ENCODE measurements around the gene RAB27A.
"Not testable (repeated sequence)": the region's sequence is repeated elsewhere in the genome, so short reads cannot be mapped to it uniquely, and the experiment has no call there.

Gene RAB27A

DNA sequence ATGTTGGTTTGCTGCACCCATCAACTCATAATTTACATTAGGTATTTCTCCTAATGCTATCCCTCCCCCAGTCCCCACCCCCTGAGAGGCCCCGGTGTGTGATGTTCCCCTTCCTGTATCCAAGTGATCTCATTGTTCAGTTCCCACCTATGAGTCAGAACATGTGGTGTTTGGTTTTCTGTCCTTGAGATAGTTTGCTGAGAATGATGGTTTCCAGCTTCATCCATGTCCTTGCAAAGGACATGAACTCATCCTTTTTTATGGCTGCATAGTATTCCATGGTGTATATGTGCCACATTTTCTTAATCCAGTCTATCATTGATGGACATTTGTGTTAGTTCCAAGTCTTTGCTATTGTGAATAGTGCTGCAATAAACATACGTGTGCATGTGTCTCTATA lies 9.0 kb downstream of the RAB27A start:
- POLR2A ChIA-PET; CTCF ChIA-PET; H3K27ac ChIP-seq (ENCODE audit: extremely low read depth, low read depth, low read length); H3K4me1 ChIP-seq (ENCODE audit: control insufficient read depth, insufficient read depth, low read length); H3K36me3 ChIP-seq (ENCODE audit: control insufficient read depth in 2 of 2, insufficient read depth in 1 of 2, low read length in 2 of 2); H3K4me3 ChIP-seq (ENCODE audit: low read depth, low read length); H3K9me3 ChIP-seq (ENCODE audit: control insufficient read depth, insufficient read depth, low read depth, low read length): not testable (repeated sequence)
- TF ChIP-seq, protein P1, sequence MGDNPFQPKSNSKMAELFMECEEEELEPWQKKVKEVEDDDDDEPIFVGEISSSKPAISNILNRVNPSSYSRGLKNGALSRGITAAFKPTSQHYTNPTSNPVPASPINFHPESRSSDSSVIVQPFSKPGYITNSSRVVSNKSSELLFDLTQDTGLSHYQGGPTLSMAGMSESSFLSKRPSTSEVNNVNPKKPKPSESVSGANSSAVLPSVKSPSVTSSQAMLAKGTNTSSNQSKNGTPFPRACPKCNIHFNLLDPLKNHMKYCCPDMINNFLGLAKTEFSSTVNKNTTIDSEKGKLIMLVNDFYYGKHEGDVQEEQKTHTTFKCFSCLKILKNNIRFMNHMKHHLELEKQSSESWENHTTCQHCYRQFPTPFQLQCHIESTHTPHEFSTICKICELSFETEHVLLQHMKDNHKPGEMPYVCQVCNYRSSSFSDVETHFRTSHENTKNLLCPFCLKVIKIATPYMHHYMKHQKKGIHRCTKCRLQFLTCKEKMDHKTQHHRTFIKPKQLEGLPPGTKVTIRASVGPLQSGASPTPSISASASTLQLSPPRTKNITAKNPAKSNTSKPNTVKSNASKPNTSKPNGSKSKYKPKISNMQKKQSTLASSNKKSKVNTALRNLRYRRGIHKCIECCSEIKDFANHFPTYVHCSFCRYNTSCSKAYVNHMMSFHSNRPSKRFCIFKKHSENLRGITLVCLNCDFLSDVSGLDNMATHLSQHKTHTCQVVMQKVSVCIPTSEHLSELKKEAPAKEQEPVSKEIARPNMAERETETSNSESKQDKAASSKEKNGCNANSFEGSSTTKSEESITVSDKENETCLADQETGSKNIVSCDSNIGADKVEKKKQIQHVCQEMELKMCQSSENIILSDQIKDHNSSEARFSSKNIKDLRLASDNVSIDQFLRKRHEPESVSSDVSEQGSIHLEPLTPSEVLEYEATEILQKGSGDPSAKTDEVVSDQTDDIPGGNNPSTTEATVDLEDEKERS (tag by site-specific recombination; IDR thresholded peaks at IDR 0.05) = peak; percentile 79; the same call in 1 of the 2 replicates
- TF ChIP-seq, protein P2, sequence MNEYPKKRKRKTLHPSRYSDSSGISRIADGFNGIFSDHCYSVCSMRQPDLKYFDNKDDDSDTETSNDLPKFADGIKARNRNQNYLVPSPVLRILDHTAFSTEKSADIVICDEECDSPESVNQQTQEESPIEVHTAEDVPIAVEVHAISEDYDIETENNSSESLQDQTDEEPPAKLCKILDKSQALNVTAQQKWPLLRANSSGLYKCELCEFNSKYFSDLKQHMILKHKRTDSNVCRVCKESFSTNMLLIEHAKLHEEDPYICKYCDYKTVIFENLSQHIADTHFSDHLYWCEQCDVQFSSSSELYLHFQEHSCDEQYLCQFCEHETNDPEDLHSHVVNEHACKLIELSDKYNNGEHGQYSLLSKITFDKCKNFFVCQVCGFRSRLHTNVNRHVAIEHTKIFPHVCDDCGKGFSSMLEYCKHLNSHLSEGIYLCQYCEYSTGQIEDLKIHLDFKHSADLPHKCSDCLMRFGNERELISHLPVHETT (tag by site-specific recombination; IDR thresholded peaks at IDR 0.05) = 0 out of 2 replicates have a peak, but pooled peaks have one; percentile 37
- TF ChIP-seq, protein P3, sequence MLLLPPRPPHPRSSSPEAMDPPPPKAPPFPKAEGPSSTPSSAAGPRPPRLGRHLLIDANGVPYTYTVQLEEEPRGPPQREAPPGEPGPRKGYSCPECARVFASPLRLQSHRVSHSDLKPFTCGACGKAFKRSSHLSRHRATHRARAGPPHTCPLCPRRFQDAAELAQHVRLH (tag by site-specific recombination; IDR thresholded peaks at IDR 0.05) = peak; percentile 54; the same call in 1 of the 2 replicates
- peak; percentile 94 for TF ChIP-seq ZNF146 (tag by site-specific recombination; IDR thresholded peaks at IDR 0.05)

DNA sequence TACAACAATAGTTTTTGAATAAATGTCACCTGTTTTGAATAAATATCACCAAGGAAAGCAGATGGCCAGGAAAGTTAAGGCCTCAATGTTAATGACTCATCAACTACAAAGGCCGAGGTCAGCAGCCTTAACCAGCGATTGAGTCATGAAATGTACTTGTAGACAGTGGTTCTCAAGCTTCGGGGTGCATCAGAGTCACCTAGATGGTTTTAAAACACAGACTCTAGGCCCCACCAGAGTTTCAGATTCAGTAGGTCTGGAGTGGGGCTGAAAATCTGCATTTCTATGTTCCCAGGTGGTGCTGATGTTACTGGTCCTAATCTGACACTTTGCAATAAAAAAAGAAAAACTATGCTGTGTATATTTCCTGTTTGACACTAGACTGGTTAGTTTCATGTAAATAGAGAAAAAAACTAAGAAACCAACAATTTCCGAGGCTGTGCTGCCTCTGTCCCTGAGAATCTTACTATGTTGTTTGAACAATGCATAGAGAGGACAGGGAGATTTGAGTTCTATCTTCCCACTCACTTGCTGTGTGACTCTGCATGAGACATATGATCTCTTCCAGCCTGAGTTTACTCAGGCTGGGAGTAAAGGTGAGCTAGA lies 9.8 kb downstream of the RAB27A start:
- TF ChIP-seq ZNF404 (tag by site-specific recombination; IDR thresholded peaks at IDR 0.05) (no peak), ZNF274 (IDR thresholded peaks at IDR 0.05; ENCODE audit: low read length) (no peak), ZNF274 (tag by site-specific recombination; IDR thresholded peaks at IDR 0.05; ENCODE audit: borderline replicate concordance) (no peak), ZNF157 (tag by site-specific recombination; IDR thresholded peaks at IDR 0.05) (no peak), GFI1B (tag by site-specific recombination; IDR thresholded peaks at IDR 0.05) (no peak), IKZF3 (tag by site-specific recombination; IDR thresholded peaks at IDR 0.05) (no peak), SP7 (tag by site-specific recombination; IDR thresholded peaks at IDR 0.05) (no peak), KLF10 (tag by site-specific recombination; IDR thresholded peaks at IDR 0.05) (no peak), ZNF121 (tag by site-specific recombination; IDR thresholded peaks at IDR 0.05) (no peak), ZXDB (tag by site-specific recombination; IDR thresholded peaks at IDR 0.05) (no peak), ZNF654 (tag by site-specific recombination; IDR thresholded peaks at IDR 0.05; ENCODE audit: low read depth) (no peak)
- TF ChIP-seq, protein P4, sequence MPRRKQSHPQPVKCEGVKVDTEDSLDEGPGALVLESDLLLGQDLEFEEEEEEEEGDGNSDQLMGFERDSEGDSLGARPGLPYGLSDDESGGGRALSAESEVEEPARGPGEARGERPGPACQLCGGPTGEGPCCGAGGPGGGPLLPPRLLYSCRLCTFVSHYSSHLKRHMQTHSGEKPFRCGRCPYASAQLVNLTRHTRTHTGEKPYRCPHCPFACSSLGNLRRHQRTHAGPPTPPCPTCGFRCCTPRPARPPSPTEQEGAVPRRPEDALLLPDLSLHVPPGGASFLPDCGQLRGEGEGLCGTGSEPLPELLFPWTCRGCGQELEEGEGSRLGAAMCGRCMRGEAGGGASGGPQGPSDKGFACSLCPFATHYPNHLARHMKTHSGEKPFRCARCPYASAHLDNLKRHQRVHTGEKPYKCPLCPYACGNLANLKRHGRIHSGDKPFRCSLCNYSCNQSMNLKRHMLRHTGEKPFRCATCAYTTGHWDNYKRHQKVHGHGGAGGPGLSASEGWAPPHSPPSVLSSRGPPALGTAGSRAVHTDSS (tag by site-specific recombination; IDR thresholded peaks at IDR 0.05) = no peak
- no peak overlapping the region for H3K4me3 ChIP-seq (ENCODE audit: low read depth, low read length)
- CTCF ChIA-PET = no interaction called here
- no peak overlapping the region for H3K27ac ChIP-seq (ENCODE audit: extremely low read depth, low read depth, low read length)
- peaks cover 6% of the 10 kb centered on the region for H3K4me1 ChIP-seq (ENCODE audit: control insufficient read depth, insufficient read depth, low read length)
- POLR2A ChIA-PET = no interaction called here
- no peaks in the 10 kb centered on the region for H3K9me3 ChIP-seq (ENCODE audit: control insufficient read depth, insufficient read depth, low read depth, low read length)
- H3K36me3 ChIP-seq (ENCODE audit: control insufficient read depth in 2 of 2, insufficient read depth in 1 of 2, low read length in 2 of 2) = no peaks in the 10 kb centered on the region
